AML-193 (cell line): ENCODE results near the gene OR6S1.

ENCODE experiments used
- DNase-seq, 2 experiments: peaks; one replicate each; lab custom pipeline; 2025; lab: John Stamatoyannopoulos, UW

The OR6S1 gene, protein sequence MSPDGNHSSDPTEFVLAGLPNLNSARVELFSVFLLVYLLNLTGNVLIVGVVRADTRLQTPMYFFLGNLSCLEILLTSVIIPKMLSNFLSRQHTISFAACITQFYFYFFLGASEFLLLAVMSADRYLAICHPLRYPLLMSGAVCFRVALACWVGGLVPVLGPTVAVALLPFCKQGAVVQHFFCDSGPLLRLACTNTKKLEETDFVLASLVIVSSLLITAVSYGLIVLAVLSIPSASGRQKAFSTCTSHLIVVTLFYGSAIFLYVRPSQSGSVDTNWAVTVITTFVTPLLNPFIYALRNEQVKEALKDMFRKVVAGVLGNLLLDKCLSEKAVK

DNA sequence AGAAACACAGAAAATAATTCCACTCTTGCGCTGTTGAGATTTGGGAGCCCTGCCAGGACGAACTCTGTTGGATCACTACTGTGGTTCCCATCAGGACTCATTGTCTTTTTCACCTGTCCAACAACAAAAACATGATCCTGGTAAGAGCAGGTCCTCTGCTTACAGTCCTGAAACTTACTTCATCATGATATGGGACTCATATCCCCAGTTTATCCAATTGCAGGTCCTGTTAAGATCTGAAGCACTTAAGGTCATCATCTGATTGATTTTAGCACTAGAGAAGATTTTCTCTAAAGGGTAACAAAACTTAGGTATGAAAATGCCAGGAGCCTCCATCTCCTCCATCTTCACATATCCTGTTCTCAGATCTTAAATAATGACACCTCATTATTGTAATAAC lies at the start of gene OR6S1:
Gene OR6S1, minus strand, starts transcription at position 101 of the 400 bp plus-strand sequence. Its CDS starts 0 bp downstream, at position 101.
- no peak for DNase-seq

DNA sequence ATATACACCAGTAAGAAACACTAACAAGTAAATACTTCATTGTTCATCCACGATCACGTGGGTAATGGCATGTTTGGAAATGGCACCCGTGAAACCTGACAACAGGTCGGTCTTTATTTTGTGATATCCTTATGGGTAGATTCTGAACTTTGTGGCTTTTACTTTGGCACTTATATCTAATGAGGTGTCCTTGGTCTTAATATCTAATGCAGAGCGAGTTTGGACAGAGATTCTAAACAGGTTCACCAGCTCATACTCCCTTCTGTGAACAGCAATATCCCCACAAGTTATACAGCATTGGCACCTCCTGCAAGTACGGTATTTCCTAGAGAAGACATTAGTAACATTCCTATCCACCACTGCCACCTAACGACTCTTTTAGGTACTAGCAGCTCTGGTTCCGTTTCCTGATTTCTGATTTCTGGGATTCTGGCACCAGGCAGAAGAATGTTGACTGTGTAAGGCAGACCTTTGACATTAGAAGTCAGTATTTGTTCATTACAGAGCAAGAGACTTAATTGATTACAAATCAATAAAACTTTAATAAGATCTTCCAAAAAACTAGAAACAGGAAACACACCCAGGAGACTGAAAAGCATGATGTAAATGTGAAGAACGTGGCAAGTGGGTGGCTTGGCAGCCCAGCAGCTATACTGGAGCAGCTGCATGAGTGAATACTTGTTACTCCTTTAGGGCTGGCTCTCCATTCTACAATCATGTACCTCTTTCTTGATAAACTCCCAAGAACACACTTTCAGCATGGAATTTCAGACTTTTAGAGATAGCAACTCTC lies 49.6 kb upstream of the OR6S1 start:
- peak; percentile 78 to 83 for DNase-seq

DNA sequence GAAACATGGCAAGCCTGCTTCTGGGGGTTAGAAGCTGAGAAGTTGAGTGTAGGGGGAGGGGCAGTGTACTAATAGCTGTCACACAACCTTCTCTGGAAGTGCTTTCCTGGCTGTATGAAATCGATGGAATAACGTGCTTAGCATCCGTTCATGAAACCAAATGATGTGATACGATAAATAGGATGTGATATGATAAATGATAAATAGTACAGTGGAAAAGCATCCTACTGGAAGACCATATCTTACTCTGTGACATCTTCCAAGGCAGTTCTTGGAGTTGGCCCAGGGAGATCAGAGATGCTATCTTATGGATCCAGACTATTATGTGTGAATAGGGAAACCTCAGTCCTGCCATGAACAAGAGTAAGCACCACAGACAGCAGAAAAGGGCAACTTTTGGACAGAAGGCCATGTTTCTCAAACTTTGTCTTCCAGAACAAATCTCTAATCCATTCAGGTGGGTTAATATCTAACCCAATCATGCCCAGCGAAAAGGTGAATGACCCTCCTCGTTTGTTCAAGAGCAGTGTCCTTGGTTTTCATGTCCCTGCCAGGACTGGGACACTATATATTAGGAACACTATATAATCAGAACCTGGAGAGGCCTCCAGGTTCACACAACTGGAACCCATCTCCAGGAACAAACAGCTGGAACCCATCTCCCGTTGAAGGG lies 46.8 kb upstream of the OR6S1 start, which contains the start of gene ANG:
Gene ANG, plus strand, starts transcription at position 598 of the 673 bp plus-strand sequence. CDS start 4,801 bp downstream, outside the sequence.
- DNase-seq = no peak

DNA sequence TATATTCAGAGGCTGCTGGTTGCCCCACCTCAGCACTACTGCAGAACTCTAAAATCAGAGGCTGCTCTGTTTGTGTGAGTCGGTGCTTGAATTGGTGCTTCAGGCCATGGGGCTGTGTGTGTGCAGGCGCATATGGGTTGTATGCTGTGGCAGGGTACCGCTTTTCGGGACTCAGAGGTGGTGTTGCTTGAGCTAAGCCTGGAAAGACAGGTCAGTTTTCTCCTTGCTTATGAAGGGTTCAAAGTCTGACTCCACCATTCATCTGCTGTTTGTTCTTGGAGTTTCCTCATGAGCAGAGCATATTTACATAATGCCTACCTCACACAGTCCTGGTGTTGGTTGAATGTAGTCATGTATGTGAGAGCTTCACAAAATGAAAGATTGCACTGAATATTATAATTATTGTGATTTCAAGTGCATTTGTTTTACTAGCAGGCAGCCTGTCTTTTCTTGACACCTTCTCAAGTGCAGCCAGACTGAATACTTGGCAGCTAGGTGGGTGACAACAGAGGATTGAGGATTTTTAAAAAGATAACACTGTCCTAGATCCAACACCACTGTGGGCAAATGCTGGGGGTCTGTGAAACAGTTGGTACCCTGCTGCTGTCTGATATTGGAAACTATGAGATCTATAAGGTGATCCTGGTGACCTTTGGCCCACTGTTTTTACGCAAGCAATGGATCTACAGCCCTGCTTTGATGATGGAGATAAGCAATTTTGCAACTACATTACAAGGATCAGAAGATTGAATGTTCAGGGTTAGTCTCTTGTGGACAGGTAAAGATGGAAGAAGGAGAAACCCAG lies 46.1 kb upstream of the OR6S1 start:
- DNase-seq = no peak

DNA sequence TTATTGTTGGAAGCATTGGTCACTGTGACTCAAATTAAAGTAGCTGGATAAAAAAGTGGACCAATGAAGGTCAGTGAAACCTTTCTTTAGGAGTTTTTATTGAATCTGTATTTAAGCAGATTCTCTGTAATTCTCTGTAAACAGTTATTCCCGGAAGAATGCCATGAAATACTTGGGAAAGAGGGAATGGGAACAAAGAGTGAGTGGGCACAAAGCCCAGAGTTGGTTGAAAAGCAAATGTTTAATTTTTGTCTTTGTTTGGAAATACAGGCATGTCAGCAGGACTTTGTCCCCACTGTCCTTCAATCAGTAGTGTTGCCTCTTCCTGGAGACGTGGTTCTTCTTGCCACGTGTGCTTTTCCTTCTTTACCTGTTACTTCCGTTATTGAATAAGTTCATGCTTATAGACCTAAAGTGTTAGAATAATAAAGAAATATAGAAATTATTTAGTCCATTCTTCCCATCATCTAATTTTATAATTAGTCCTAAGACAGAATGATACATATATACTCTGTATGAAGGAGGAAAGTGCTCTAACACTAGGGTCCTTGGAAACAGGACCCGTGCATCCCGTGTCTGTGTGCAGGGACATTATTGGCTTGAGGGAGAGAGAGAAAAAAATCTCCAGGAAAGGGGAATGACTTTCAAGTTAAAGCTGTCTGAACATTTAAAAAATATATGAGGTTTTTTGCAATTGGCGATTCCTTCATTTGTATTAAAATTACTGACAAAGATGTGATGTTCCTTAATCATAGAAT lies 45.1 kb upstream of the OR6S1 start:
- no peak for DNase-seq

DNA sequence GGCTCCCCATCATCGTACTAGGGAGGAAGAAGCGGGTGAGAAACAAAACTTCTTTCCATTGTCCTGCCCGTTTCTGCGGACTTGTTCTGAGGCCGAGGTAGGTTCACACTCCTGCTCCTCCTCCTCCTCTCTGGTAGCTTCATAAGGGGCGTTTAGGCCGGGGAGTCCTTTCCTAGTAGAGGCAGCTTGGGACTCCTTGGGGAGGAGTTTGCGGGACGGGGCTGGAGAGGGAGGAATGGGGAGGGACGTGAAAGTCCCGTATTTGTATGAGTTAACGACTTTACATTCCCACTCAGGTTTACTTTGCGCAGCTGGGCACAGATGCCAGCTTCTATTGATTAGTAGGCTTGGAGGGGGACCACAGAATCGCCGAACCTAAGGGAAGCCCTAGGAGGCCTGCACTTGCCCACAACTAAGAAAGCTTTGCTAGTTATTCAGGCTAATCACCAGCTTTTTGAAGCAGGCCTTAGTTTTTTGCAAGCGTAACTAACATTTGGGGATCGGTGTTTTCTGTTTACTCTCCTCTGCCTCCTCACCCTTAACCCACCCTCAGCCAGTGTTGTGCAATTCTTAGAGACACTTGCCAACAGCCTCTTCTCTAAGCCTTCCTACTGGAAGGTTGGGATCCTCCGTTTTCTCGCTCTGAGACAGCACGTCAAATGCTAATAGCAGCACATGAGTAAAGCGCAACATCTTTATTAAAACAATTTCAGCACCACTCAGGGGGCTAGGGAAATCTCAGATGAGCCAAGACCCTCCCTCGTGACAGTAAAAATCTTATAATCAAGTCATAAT lies 43.4 kb upstream of the OR6S1 start:
- DNase-seq = peak in 1 of 2 experiments; percentile 15

DNA sequence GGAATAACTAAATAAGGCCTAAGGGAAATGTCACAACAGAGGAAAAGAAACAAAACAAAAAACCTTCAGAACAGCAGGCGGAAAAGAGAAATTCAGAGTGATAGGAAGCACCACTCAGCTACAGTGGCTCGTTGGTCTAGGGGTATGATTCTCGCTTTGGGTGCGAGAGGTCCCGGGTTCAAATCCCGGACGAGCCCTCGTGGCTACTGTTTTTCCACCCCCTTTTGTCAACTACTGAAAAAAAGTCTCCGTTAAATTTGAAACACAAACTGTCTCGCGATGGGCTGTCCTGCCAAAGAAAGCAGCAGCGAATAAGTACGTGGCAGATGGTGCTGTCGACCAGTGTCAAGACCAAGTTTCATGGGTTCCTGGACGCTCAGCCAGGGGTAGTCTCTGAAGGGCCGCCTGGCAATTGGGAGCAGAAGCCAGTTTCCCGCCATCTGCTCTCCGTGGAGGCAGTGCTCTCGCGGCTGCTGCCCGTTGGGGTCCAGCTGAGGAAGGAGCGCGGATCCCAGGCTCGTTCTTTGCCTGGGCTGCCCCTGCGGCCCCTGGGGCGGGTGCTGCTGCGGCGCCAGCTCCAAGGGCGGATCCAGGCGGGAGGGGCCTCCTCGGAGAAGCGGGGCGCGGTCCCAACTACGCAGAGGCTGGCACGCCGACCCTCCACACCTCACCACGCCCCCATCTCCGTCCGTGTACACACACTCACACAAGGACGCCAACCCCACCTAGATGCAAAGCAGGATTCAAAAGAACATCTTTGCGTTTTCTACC lies 42.6 kb upstream of the OR6S1 start, which contains the start of gene RNASE4:
Gene RNASE4, plus strand, starts transcription at position 670 of the 771 bp plus-strand sequence. CDS start 14,812 bp downstream, outside the sequence.
- peak; percentile 65 to 68 for DNase-seq

DNA sequence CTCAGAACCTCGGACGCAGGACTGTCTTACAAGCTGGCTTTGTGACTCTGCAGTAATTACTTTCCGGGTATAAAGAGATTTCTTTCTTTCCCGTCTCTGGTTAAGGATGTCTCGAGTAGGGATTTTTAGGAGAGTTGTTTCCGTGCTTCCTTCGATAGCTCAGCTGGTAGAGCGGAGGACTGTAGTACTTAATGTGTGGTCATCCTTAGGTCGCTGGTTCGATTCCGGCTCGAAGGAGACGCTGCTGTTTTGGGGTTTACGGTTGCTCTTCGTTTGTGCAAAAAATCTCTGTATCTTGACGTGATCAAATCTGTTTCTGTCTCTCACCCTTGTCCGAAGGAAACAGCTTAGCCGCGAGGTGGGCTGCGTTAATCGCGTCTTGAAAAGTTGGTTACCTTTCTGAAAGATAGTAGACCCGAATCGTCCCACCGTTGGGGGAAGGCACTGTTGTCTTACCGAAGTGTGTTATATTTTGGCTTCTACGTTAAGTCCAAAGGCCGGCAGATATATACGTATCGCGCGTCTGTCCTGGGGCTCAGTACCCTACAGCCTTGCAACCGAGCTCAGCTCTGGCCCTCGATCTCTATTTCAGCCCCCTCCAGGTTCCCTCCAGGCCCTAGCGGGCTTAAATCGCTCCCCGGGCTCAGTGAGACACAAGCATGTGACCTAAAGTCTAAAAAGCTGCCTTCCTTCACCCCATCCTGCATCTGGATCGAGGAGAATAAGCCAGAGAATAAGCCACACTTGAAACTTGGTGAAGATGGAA lies 41.8 kb upstream of the OR6S1 start:
- peak; percentile 52 to 59 for DNase-seq

DNA sequence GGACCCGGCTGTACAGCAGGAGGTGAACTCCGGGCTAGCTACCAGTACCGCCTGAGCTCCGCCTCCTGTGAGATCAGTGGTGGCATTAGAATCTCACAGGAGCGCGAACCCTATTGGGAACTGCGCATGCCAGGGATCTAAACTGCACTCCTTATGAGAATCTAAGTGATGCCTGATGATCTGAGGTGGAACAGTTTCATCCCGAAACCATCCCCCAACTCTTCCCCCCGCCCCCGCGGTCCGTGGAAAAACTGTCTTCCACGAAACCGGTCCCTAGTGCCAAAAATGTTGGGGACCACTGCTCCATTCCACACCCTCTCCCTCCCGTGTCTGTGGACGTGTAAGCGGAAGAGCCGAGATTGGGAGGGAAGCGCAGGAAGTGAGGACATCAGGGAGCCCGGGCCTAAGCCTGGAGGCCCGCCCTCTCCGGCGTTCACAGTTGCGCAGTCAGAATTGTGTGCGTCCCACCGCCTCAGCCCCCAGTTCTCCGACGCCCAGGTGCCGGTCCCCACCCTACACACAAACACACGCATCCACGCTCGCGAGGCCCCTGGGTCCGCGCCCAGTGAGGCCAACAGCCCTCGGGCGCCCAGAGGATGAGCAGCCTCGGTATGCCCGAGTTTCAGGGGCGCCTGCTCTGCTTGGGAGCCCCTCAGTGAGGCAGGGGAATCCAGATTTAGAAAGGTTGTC lies 41.1 kb upstream of the OR6S1 start:
- peak; percentile 10 to 46 for DNase-seq

DNA sequence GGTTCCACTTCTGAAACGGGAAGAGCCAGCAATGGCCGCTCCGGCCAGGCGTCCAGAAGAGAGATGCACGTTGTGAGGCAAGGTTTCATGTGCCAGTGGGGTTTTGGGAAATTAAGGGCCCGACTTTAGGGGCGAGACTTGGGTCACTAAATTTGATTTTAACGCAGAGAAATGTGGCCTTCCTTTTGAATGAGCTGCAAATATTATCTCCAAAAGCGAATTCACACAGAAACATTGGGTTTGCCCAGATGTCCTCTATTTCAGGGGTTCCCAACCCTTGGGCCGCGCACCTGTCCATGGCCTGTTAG lies 40.6 kb upstream of the OR6S1 start:
- peak in 1 of 2 experiments; percentile 7 for DNase-seq

DNA sequence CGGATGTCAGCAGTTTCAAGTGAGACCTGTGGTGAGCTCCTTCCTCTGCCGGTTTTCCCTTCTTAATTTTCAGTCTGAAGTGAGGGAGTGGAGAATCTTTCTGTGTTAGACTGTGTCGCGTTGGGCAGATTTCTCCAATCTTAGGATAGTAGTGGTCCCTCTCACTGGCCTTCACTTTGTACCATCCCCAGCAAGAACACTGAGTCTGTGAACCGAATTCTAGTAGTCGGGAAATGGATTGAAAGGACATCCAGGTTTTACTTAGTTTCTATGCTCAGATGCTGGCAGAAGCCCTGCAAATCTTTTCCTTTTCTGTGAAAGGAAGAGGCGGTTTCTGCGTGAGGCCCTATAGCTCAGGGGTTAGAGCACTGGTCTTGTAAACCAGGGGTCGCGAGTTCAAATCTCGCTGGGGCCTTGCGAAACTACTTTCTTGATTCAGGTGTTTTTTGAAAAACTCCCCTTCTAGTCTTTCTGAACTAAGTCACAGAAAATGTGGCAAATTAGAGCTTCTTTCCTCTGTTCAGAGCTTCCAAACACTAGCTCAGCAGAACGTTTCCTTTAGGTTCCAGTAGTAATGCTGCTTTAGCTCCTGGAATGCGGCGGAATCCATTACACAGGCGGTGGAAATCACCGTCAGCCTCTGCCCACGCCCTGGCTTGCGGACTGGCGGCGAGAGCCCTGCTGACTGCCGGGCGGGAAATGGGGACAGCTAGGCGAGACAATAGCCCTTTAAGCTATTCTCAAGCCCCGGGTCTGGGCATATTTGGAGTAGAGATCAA lies 40.0 kb upstream of the OR6S1 start:
- DNase-seq = peak; percentile 54 to 69

DNA sequence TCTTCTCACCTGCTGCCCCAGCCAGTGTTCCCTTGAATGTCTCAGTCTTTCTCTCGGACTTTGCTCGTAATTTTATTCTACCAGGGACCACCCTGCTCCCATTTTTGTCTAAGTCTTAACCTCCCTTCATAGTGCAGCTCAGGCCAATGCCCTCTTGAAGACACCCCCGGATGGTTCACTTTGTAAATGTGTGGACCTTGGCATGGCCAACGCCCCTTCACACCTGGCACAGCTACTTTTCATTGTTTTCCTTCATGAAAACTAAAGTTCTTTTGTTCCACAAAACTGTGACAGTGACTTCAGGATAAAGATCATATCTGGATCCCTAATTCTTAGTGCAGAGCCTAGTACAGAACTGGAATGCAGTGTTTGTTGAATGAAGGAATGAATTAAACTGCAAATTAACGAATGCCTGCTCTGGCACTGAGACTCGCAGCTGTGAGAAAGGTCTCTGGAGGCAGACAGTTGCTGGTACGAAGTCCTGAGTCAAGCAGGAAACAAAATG lies 39.4 kb upstream of the OR6S1 start:
- no peak for DNase-seq

DNA sequence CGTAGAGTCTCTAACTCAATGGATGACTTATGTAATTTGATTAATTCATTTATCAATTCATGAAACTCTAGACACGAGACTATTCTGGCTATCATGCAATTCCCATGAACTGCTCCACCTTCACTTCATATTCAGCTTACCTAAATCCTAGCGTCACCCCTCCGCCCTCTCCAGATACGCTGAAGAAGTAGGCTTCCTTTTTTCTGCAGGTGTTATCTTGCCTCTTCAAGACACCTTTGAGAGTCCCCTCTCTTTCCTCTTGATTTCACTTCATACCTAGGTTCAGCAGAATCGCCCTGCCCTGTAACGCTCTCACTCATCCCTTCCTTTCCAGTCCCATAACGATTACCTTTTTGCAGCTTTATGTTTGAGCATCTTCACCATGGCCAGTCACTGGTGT lies 38.9 kb upstream of the OR6S1 start:
- no peak for DNase-seq

DNA sequence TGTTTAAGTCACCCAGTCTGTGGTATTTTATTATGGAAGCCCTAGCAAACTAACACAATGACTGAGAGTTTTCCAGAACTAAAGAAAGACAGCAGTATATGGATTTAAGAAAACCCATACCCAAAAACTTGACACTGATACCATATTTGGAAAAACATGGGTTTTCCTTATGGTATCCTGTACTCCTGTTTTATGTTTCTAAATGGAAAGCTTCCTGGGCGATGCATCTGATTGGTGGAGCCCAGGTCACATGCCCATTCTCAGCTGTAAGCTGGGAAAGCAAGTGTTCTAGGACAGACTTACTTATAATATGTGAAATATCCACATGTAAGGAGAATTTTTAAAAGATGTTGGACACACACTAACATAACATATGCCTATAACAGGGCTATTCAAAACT lies 38.4 kb upstream of the OR6S1 start:
- DNase-seq = no peak

DNA sequence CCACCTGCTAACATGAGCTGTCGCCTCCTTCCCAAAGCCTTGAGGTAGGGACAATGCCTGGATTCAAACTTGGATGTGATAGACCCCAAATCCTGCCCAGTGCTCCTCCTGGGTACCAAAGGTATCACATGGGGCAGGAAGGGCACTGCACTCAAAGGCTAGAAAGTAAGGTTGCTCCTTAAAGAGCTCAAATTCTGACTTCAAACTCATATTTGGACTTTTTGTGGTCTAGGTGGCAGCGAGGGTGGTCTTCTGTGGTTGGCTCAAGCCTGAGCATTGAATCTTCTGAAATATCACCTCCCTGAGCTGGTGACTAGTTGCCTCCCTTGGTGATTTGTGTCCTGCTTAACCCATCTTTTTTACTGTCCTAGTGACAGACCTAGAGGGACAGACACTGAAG lies 34.6 kb upstream of the OR6S1 start:
- DNase-seq = no peak

DNA sequence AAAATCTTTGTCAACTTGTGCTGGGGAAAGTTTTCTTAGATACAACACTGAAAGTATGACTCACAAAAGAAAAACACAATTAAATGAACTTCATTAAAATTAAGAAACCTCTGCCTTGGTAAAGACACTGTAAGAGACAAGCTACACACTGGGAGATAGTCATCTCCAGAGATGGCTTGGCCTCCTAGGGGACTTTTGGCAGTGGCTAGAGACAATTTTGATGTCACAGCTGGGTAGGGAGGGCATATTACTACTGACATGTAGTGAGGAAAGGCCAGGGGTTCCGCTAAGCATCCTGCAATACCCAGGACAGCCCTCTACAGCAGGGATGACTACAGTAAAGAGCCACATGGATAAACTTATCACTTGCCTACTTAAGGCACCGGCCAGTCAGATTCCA lies 34.2 kb upstream of the OR6S1 start:
- DNase-seq = no peak
